HCT116 (cell line): Measurements from ENCODE around the gene ACADS. TPM values are rescaled to one million over a fixed set of nuclear protein-coding genes. Genes with fewer than 3 reads are reported as not detected.

Experiments used
- ATAC-seq: fragments of 200-7000 bp; cut with Tn5 transposase; 2 replicates; pipeline ENCODE4 v1.9.1; 2020; ENCODE audit warnings: mild to moderate bottlenecking, moderate library complexity
- BruUV-seq: library from RNA; stranded (reverse); fragments of 400-500 nt; replicated peaks from 2 replicates; lab custom pipeline; 2021; lab: Mats Ljungman, UMichigan
- CTCF ChIA-PET: fragments of 300-600 bp; sonication (Branson Sonifier 250); formaldehyde crosslinking; loops from one replicate; lab custom pipeline; 2021; ENCODE audit warnings: antibody characterized with exemption; lab: Charles Lee
- POLR2A ChIA-PET: fragments of 300-600, 350-600 bp; sonication (Branson Sonifier 250); formaldehyde crosslinking; loops from one replicate; lab custom pipeline; 2021; ENCODE audit warnings: antibody characterized with exemption; lab: Charles Lee
- RAD21 ChIA-PET, 2 experiments: fragments of 300-600 bp; sonication (Branson Sonifier 250); formaldehyde crosslinking; loops; one replicate each; lab custom pipeline; 2023; ENCODE audit warnings: low total read pairs in 2 of 2; ENCODE audit not compliant: uncharacterized antibody in 2 of 2, unreplicated experiment in 2 of 2, low non-redundant PET in 1 of 2; lab: Charles Lee
- DNase-seq: peaks from one replicate; pipeline ENCODE4 v3.0.0-alpha.2; 2010; ENCODE audit warnings: low read depth, low spot score
- H2AFZ ChIP-seq: fragments of 200-600 bp; shearing (Covaris generic), sonication (generic); 2 replicates; pipeline ENCODE4 v1.6.1; 2017; ENCODE audit warnings: low read depth, mixed run types, mixed read lengths, antibody characterized with exemption, low read length; ENCODE audit not compliant: poor library complexity, severe bottlenecking
- H3K27ac ChIP-seq: 2 replicates; pipeline ENCODE4 v1.5.1; 2012; ENCODE audit warnings: low read depth, low read length
- H3K27me3 ChIP-seq: fragments of 200-600 bp; sonication (generic); 2 replicates; pipeline ENCODE4 v1.6.1; 2016; ENCODE audit warnings: mixed run types, low read length, mixed read lengths; ENCODE audit not compliant: insufficient read depth
- H3K36me3 ChIP-seq, 2 experiments: fragments of 200-500 bp in 1 of 2; fragments of 200-600 bp in 1 of 2; sonication (Bioruptor generic) in 1 of 2; sonication (generic) in 1 of 2; 2 replicates each; pipeline versions ENCODE4 v1.5.1 to v1.6.1; 2014 to 2016; ENCODE audit warnings: low read length in 2 of 2, inconsistent platforms in 1 of 2, mixed read lengths in 1 of 2, mixed run types in 1 of 2; ENCODE audit not compliant: insufficient read depth in 2 of 2, control insufficient read depth in 1 of 2
- H3K4me1 ChIP-seq, 2 experiments: fragments of 200-600 bp in 1 of 2; sonication (generic) in 1 of 2; 2 replicates each; pipeline versions ENCODE4 v1.5.1 to v1.6.1; 2012 to 2017; ENCODE audit warnings: low read length in 2 of 2, inconsistent platforms in 1 of 2, mild to moderate bottlenecking in 1 of 2, mixed read lengths in 1 of 2, mixed run types in 1 of 2, moderate library complexity in 1 of 2; ENCODE audit not compliant: insufficient read depth in 2 of 2, control insufficient read depth in 1 of 2
- H3K4me2 ChIP-seq: fragments of 200-600 bp; sonication (generic); 2 replicates; pipeline ENCODE4 v1.6.1; 2017; ENCODE audit warnings: mixed run types, low read length, mixed read lengths
- H3K4me3 ChIP-seq, 2 experiments: fragments of 200-600 bp in 1 of 2; sonication (generic) in 1 of 2; replicated peaks in 1 of 2; 2 replicates each; pipeline ENCODE4 v1.5.1; 2011 to 2016; ENCODE audit warnings: low read length in 2 of 2, control low read depth in 1 of 2, low read depth in 1 of 2, mild to moderate bottlenecking in 1 of 2, mixed read lengths in 1 of 2, mixed run types in 1 of 2
- H3K79me2 ChIP-seq: fragments of 200-600 bp; sonication (generic); 2 replicates; pipeline ENCODE4 v1.6.1; 2017; ENCODE audit warnings: mild to moderate bottlenecking, mixed run types, low read length, moderate library complexity, mixed read lengths; ENCODE audit not compliant: insufficient read depth
- H3K9ac ChIP-seq: fragments of 200-600 bp; sonication (generic); 2 replicates; pipeline ENCODE4 v1.6.1; 2016; ENCODE audit warnings: low read length, mixed read lengths
- H3K9me2 ChIP-seq: fragments of 200-600 bp; sonication (generic), shearing (Covaris generic); 2 replicates; pipeline ENCODE4 v1.6.1; 2017; ENCODE audit warnings: mixed run types, mild to moderate bottlenecking, moderate library complexity; ENCODE audit not compliant: insufficient read depth
- H3K9me3 ChIP-seq, 2 experiments: fragments of 200-500 bp in 1 of 2; fragments of 200-600 bp in 1 of 2; sonication (Bioruptor generic) in 1 of 2; sonication (generic) in 1 of 2; 2 replicates each; pipeline ENCODE4 v1.6.1; 2014 to 2017; ENCODE audit warnings: low read length in 2 of 2, mixed read lengths in 2 of 2, inconsistent platforms in 1 of 2, low read depth in 1 of 2, mild to moderate bottlenecking in 1 of 2, mixed run types in 1 of 2, moderate library complexity in 1 of 2; ENCODE audit not compliant: control insufficient read depth in 1 of 2, insufficient read depth in 1 of 2
- H4K20me1 ChIP-seq: fragments of 200-600 bp; sonication (generic), shearing (Covaris generic); 2 replicates; pipeline ENCODE4 v1.6.1; 2017; ENCODE audit warnings: mixed run types, mild to moderate bottlenecking, moderate library complexity; ENCODE audit not compliant: insufficient read depth
- CBX3 ChIP-seq: IDR thresholded peaks from 2 replicates; pipeline ENCODE4 v1.6.1; 2012; ENCODE audit warnings: low read depth
- CTCF ChIP-seq, 3 experiments: fragments of 200-600 bp in 1 of 3; sonication (generic) in 1 of 3; IDR thresholded peaks in 2 of 3; conservative IDR thresholded peaks in 1 of 3; 2 replicates each; pipeline ENCODE4 v1.5.1; 2012 to 2017; ENCODE audit warnings: low read depth in 2 of 3, low read length in 2 of 3, antibody characterized with exemption in 1 of 3, borderline replicate concordance in 1 of 3, control low read depth in 1 of 3, mild to moderate bottlenecking in 1 of 3, mixed read lengths in 1 of 3, mixed run types in 1 of 3, moderate library complexity in 1 of 3; ENCODE audit not compliant: insufficient read depth in 1 of 3
- ELF1 ChIP-seq: IDR thresholded peaks from 2 replicates; pipeline ENCODE4 v1.6.1; 2012; ENCODE audit warnings: low read depth, borderline replicate concordance
- EZH2 ChIP-seq: fragments of 200-600 bp; sonication (generic); IDR thresholded peaks from 2 replicates; pipeline ENCODE4 v1.6.1; 2017; ENCODE audit warnings: antibody characterized with exemption, mixed run types
- JUND ChIP-seq: IDR thresholded peaks from 2 replicates; pipeline ENCODE4 v1.6.1; 2012
- POLR2A ChIP-seq: IDR thresholded peaks from 2 replicates; pipeline ENCODE4 v1.7.0; 2011; ENCODE audit warnings: borderline replicate concordance; ENCODE audit not compliant: insufficient read depth, insufficient read length; ENCODE audit errors: extremely low read depth
- POLR2AphosphoS5 ChIP-seq: IDR thresholded peaks from 2 replicates; pipeline ENCODE4 v1.6.1; 2011; ENCODE audit warnings: mild to moderate bottlenecking, low read depth, low read length, moderate library complexity
- RAD21 ChIP-seq: IDR thresholded peaks from 2 replicates; pipeline ENCODE4 v1.6.1; 2012; ENCODE audit warnings: low read depth, mild to moderate bottlenecking
- SIN3A ChIP-seq: IDR thresholded peaks from 2 replicates; pipeline ENCODE4 v1.6.1; 2012; ENCODE audit warnings: low read depth
- SRF ChIP-seq: IDR thresholded peaks from 2 replicates; pipeline ENCODE4 v1.6.1; 2012; ENCODE audit warnings: low read depth
- intact Hi-C: fragments of 100-400 bp; cut with micrococcal nuclease; formaldehyde crosslinking; loops from 2 replicates; pipeline ENCODE4 v1.10.0; 2022
- total RNA-seq: library from RNA; stranded (reverse); gene quantifications from one replicate; pipeline ENCODE4 v1.2.1, GENCODE V29; 2021; ENCODE audit not compliant: unreplicated experiment
- TF ChIP-seq, protein P1 (sequence below): IDR thresholded peaks from 2 replicates; pipeline ENCODE4 v1.6.1; 2012; ENCODE audit warnings: low read depth

Gene ACADS
- total RNA-seq, 1 experiment from 2014 or later, result 21.4 TPM

DNA sequence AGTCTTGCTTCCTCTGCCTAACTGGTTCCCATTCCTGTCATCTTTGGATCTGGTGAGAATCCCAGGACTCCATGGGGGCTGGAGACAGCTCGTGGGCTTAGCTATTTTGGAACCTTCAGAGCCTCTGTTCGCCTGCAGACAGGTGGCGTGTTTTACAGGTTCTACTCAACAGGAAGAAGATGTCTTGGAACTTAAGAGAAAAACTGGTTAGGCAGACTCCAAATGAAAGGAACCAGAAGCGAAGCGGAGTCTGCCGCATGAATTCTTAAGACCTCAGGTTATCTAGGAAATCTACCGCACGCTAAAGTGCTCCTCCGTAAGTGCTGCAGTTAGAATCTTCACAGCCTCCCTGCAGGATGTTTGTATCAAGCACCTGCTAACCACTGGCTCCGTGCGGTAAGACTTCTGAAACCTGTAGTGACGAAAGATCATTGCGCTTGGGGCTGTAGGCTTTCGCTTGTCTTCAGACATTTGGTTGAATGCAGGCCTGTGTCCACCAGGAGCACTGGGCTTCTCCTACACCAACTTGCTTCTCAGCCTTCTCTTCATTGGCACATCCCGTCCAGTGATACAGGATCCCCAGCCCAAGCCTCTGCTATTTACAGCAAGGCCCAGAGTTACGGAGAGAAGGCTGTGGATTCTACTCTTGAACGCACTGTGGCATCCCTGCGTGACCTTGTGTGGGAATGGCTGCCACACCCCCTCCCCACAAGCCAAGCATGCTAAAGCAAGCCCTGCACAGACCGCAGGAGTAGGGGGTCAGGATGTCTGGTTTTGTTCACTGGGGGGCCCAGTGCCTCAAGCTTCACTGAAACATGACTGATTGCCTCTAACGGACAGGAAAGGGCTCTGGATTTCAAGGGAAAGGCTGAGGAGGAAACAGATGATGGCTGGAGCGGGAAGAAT is 35.0 kb downstream of the ACADS start:
- DNase-seq, result no peak
- no peak overlapping the region for H3K4me2 ChIP-seq
- ChIA-PET POLR2A (no interaction called here), RAD21 (no interaction called here), CTCF (no interaction called here)
- no peaks in the 10 kb centered on the region for H3K79me2 ChIP-seq
- H3K4me3 ChIP-seq, result no peak overlapping the region
- TF ChIP-seq, protein P1, sequence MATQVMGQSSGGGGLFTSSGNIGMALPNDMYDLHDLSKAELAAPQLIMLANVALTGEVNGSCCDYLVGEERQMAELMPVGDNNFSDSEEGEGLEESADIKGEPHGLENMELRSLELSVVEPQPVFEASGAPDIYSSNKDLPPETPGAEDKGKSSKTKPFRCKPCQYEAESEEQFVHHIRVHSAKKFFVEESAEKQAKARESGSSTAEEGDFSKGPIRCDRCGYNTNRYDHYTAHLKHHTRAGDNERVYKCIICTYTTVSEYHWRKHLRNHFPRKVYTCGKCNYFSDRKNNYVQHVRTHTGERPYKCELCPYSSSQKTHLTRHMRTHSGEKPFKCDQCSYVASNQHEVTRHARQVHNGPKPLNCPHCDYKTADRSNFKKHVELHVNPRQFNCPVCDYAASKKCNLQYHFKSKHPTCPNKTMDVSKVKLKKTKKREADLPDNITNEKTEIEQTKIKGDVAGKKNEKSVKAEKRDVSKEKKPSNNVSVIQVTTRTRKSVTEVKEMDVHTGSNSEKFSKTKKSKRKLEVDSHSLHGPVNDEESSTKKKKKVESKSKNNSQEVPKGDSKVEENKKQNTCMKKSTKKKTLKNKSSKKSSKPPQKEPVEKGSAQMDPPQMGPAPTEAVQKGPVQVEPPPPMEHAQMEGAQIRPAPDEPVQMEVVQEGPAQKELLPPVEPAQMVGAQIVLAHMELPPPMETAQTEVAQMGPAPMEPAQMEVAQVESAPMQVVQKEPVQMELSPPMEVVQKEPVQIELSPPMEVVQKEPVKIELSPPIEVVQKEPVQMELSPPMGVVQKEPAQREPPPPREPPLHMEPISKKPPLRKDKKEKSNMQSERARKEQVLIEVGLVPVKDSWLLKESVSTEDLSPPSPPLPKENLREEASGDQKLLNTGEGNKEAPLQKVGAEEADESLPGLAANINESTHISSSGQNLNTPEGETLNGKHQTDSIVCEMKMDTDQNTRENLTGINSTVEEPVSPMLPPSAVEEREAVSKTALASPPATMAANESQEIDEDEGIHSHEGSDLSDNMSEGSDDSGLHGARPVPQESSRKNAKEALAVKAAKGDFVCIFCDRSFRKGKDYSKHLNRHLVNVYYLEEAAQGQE, result no peak
- TF ChIP-seq CBX3, result no peak
- no peak for TF ChIP-seq JUND
- no peak for TF ChIP-seq POLR2A
- TF ChIP-seq ELF1, result no peak
- no peak for TF ChIP-seq SRF
- TF ChIP-seq RAD21, result no peak
- no peak for TF ChIP-seq POLR2AphosphoS5
- no peak for TF ChIP-seq CTCF (IDR thresholded peaks at IDR 0.05 in 2 of 3, conservative IDR thresholded peaks at IDR 0.05 in 1 of 3; ENCODE audit: borderline replicate concordance in 1 of 3, insufficient read depth in 1 of 3, low read depth in 2 of 3, low read length in 2 of 3)
- no peak for TF ChIP-seq SIN3A
- TF ChIP-seq EZH2, result no peak
- no peaks in the 10 kb centered on the region for H4K20me1 ChIP-seq
- no peaks in the 10 kb centered on the region for H3K4me1 ChIP-seq
- intact Hi-C loops, result no loop called here
- H3K9me3 ChIP-seq, result no peaks in the 10 kb centered on the region
- no peaks in the 10 kb centered on the region for H3K9me2 ChIP-seq
- no peak overlapping the region for H3K9ac ChIP-seq
- peaks cover 3 to 7% of the 10 kb centered on the region in 2 experiments; a peak in 2 of 4 replicates for H3K36me3 ChIP-seq
- BruUV-seq, result no TSS peak
- ATAC-seq, result no peak
- H2AFZ ChIP-seq, result no peak overlapping the region
- no peak overlapping the region for H3K27ac ChIP-seq
- no peaks in the 10 kb centered on the region for H3K27me3 ChIP-seq
